Thymus (tissue), 14 donors: ENCODE measurements around the gene TUBE1. TPM values are rescaled to one million over a fixed set of nuclear protein-coding genes. Genes with fewer than 3 reads are reported as not detected.
A peak's percentile ranks its signal among the peaks of the same experiment; 100 is the strongest.

Source experiments
- DNase-seq, 9 donors: peaks; one replicate each; pipeline ENCODE4 v3.0.0-alpha.2; 2013; ENCODE audit warnings: low spot score in 9 of 9, low read depth in 6 of 9, missing footprints in 1 of 9
- H3K27ac ChIP-seq, 2 donors: one replicate each; pipeline ENCODE4 v1.5.1; 2013; ENCODE audit warnings: control low read depth in 1 of 2, low read depth in 1 of 2, low read length in 1 of 2, mild to moderate bottlenecking in 1 of 2, moderate library complexity in 1 of 2
- H3K27me3 ChIP-seq, 2 donors: one replicate each; pipeline ENCODE4 v1.5.1; 2013; ENCODE audit warnings: low read length in 1 of 2; ENCODE audit not compliant: control insufficient read depth in 2 of 2, insufficient read depth in 1 of 2
- H3K36me3 ChIP-seq, 2 donors: one replicate each; pipeline ENCODE4 v1.5.1; 2013; ENCODE audit warnings: low read length in 1 of 2, mild to moderate bottlenecking in 1 of 2, moderate library complexity in 1 of 2; ENCODE audit not compliant: control insufficient read depth in 2 of 2, insufficient read depth in 2 of 2
- H3K4me1 ChIP-seq, 2 donors: one replicate each; pipeline ENCODE4 v1.5.1; 2013; ENCODE audit warnings: low read length in 2 of 2; ENCODE audit not compliant: control insufficient read depth in 2 of 2, insufficient read depth in 2 of 2
- H3K4me3 ChIP-seq, 2 donors: one replicate each; pipeline ENCODE4 v1.5.1; 2013; ENCODE audit warnings: low read length in 2 of 2, control low read depth in 1 of 2, mild to moderate bottlenecking in 1 of 2
- H3K9me3 ChIP-seq, 2 donors: one replicate each; pipeline ENCODE4 v1.5.1; 2013; ENCODE audit warnings: low read length in 1 of 2, mild to moderate bottlenecking in 1 of 2; ENCODE audit not compliant: control insufficient read depth in 2 of 2, insufficient read depth in 1 of 2
- WGBS: extraction: QIAGEN DNeasy Blood & Tissue Kit; methylation state at CpG from one replicate; pipeline ENCODE4 v1.1.7; 2013; 5-methylcytosine and 5-hydroxymethylcytosine counted together
- long read RNA-seq, 10 donors: transcript quantifications; one replicate each; lab custom pipeline, GENCODE V29; 2026
- polyA plus RNA-seq: library from polyadenylated mRNA; stranded (reverse); fragments of 200-250 nt; gene quantifications from one replicate; pipeline ENCODE4 v1.2.3, GENCODE V29; 2013
- total RNA-seq: library from RNA; stranded (reverse); fragments of 120-200 nt; gene quantifications from one replicate; pipeline ENCODE4 v1.2.4, GENCODE V29; 2013
- donor health status: healthy.

The TUBE1 gene
- 14.3 TPM for total RNA-seq
- 24.9 TPM for polyA plus RNA-seq
- long read RNA-seq, donor 1: 0 reads
- long read RNA-seq, donor 2: 0 reads
- long read RNA-seq, donor 3, transcript TUBE1-207 (1 exons, 3,610 nt): major isoform, 6 of 9 reads
- long read RNA-seq, donor 3, partial matches to known transcripts: 0 of 9 reads
- long read RNA-seq, donor 3, other reads (novel, unspliced or antisense): 0 of 9 reads
- long read RNA-seq, donor 4, transcript TUBE1-207 (1 exons, 3,610 nt): major isoform, 5 of 5 reads
- long read RNA-seq, donor 4, partial matches to known transcripts: 0 of 5 reads
- long read RNA-seq, donor 4, other reads (novel, unspliced or antisense): 0 of 5 reads
- long read RNA-seq, donor 5, transcript TUBE1-207 (1 exons, 3,610 nt): major isoform, 6 of 16 reads
- long read RNA-seq, donor 5, partial matches to known transcripts: 5 of 16 reads
- long read RNA-seq, donor 5, other reads (novel, unspliced or antisense): 0 of 16 reads
- long read RNA-seq, donor 6, transcript TUBE1-202 (12 exons, 2,142 nt): major isoform, 5 of 10 reads
- long read RNA-seq, donor 6, partial matches to known transcripts: 0 of 10 reads
- long read RNA-seq, donor 6, other reads (novel, unspliced or antisense): 0 of 10 reads
- long read RNA-seq, donor 7, partial matches to known transcripts: 0 of 2 reads
- long read RNA-seq, donor 7, other reads (novel, unspliced or antisense): 0 of 2 reads
- long read RNA-seq, donor 8, partial matches to known transcripts: 0 of 3 reads
- long read RNA-seq, donor 8, other reads (novel, unspliced or antisense): 0 of 3 reads
- long read RNA-seq, donor 9, partial matches to known transcripts: 0 of 4 reads
- long read RNA-seq, donor 9, other reads (novel, unspliced or antisense): 0 of 4 reads
- long read RNA-seq, donor 10, partial matches to known transcripts: 0 of 5 reads
- long read RNA-seq, donor 10, other reads (novel, unspliced or antisense): 0 of 5 reads

- H3K9me3 ChIP-seq: no peaks in the 10 kb centered on the region
- no peaks in the 10 kb centered on the region for H3K27me3 ChIP-seq
- WGBS: under 1% methylated on average over 60 of the region's 60 CpGs
- H3K27ac ChIP-seq: peak within 1 kb of the TSS; percentile 26 to 73
- H3K36me3 ChIP-seq: peaks cover 0 to 5% of the 10 kb centered on the region in 2 donors
- H3K4me3 ChIP-seq: peak within 1 kb of the TSS; percentile 69 to 86
- peak; percentile 80 to 96 (median 89) for DNase-seq
- H3K4me1 ChIP-seq: peaks cover 0 to 3% of the 10 kb centered on the region in 2 donors
Observed at GRCh38 chr6:112087136-112087911, at the start of gene TUBE1, which contains the start of gene FAM229B. TUBE1 (minus strand) TSS chr6:112087482; CDS start chr6:112087434, 48 bp downstream. FAM229B (plus strand) TSS chr6:112087591; CDS start chr6:112099284, 11,693 bp downstream.

GRCh38 chr6:112130878-112131277, 43.6 kb upstream of the TUBE1 start:
- H3K27me3 ChIP-seq: no peaks in the 10 kb centered on the region
- 92% methylated on average over 3 of the region's 3 CpGs for WGBS
- no peaks in the 10 kb centered on the region for H3K36me3 ChIP-seq
- no peak overlapping the region for H3K27ac ChIP-seq
- H3K9me3 ChIP-seq: no peaks in the 10 kb centered on the region
- H3K4me1 ChIP-seq: no peaks in the 10 kb centered on the region
- no peak for DNase-seq
- no peak overlapping the region for H3K4me3 ChIP-seq

GRCh38 chr6:112128208-112128607, 40.9 kb upstream of the TUBE1 start:
- WGBS: 98% methylated on average over 5 of the region's 5 CpGs
- Histone ChIP-seq H3K4me3 (no peak overlapping the region), H3K27me3 (no peaks in the 10 kb centered on the region), H3K9me3 (no peaks in the 10 kb centered on the region), H3K27ac (no peak overlapping the region), H3K4me1 (no peaks in the 10 kb centered on the region), H3K36me3 (no peaks in the 10 kb centered on the region)
- no peak for DNase-seq

DNA sequence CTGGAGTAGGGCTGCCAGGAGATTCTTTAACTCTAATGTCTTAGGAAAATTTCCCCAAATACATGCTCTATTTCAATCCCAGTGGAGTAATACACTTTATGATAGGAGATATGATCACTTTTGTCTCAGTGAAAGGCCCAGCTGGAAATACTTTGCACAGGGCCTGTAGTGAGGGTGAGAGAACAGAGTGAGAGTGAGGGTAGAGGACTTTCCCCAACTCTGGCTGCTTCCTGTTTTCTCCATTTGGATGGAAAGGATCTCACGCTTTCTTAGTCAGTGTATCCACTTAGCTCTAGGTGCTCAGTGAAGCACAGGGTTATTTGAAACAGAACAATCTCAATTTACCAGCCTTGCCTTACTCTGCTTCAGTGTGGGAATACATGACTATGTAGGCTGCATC, 36.7 kb upstream of the TUBE1 start:
- Histone ChIP-seq H3K27ac (no peak overlapping the region), H3K4me1 (no peaks in the 10 kb centered on the region), H3K9me3 (no peaks in the 10 kb centered on the region), H3K27me3 (no peaks in the 10 kb centered on the region), H3K4me3 (no peak overlapping the region), H3K36me3 (no peaks in the 10 kb centered on the region)
- DNase-seq: no peak
- 96% methylated on average over 1 of the region's 1 CpG for WGBS

DNA sequence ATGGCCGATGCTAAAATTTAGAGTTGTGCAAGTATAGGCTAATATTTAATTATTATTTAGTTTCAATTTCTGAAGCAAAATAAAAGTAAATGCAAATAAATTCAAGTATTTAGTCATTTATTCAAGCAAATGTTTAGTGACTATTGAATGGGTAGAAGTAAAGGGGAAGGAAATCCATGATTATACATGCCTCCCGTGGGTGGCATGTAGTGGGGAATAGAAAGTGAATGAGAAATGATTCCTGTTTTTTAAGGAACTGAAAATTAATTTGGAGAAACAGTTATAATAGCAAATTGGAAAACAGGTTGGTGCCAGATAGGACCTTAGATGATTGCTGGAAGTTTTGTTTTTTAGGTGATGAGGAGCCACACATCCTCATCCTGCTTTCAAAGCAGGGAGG, 35.5 kb upstream of the TUBE1 start:
- H3K4me3 ChIP-seq: no peak overlapping the region
- H3K27me3 ChIP-seq: no peaks in the 10 kb centered on the region
- no peak for DNase-seq
- H3K9me3 ChIP-seq: no peaks in the 10 kb centered on the region
- WGBS: 76% methylated on average over 2 of the region's 2 CpGs
- H3K27ac ChIP-seq: no peak overlapping the region
- no peaks in the 10 kb centered on the region for H3K4me1 ChIP-seq
- no peaks in the 10 kb centered on the region for H3K36me3 ChIP-seq

DNA sequence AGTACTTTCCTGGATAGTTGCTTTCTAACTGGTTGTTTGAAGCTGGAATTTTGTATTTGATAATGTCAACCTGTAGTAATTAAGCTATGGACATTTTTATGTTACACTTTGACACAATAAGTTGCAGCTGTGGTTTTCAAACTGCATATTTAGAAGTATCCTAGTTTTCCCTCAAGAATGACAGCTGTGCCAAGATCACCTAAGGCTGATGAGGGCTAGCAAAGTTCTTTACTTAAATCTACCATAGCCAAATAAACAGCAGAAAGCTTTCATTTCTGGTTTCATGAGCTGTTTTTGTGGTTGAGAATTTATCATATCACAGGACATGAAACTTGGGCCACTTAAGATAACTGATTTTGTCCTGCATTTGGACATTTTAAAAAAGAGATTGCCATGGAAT, 30.8 kb upstream of the TUBE1 start:
- no peak for DNase-seq
- Histone ChIP-seq H3K36me3 (no peaks in the 10 kb centered on the region), H3K4me1 (no peaks in the 10 kb centered on the region), H3K27ac (no peak overlapping the region), H3K4me3 (no peak overlapping the region), H3K9me3 (no peaks in the 10 kb centered on the region), H3K27me3 (no peaks in the 10 kb centered on the region)

DNA sequence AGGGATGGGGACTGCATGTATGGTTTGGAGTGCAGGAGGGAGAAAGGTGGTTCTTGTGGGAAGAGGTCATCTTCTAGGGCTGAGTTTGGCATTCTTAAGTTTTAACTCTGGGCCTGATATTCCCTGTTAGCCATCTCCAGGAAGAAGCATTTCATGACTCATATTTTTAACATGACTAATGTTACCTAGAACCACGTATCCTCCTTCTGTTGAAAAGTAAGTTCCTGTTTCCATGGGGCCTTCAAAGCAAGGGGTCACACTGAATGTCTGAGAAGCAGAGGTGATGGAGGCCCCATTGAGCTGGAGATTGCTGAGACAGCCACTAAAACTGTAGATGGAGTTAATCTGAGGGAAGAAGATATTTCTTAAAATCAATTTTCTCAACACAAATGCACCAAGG, 30.3 kb upstream of the TUBE1 start:
- H3K4me3 ChIP-seq: no peak overlapping the region
- H3K27ac ChIP-seq: no peak overlapping the region
- H3K9me3 ChIP-seq: no peaks in the 10 kb centered on the region
- H3K27me3 ChIP-seq: no peaks in the 10 kb centered on the region
- whole genome bisulfite sequencing: 83% methylated on average over 1 of the region's 1 CpG
- no peaks in the 10 kb centered on the region for H3K4me1 ChIP-seq
- no peak for DNase-seq
- no peaks in the 10 kb centered on the region for H3K36me3 ChIP-seq

DNA sequence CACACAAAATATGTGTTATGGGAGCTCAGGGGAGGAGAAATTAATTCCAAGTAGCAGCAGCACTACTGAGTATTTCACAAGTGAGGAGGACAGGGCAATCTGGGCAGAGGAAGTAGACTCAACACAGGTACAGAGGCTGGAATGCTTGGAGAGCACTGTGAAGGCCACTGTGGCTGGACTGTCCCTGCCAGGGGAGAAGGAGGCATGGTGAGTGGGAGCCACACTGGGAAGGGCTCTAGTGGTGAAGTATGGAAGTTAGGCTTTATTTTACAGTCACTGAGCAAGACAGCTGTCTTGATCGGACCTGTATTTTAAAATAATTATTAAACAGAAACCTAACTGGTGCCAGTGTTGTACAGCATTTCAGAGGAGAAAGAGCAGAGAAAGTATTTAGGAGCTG, 28.9 kb upstream of the TUBE1 start:
- Histone ChIP-seq H3K4me3 (no peak overlapping the region), H3K4me1 (no peaks in the 10 kb centered on the region), H3K9me3 (no peaks in the 10 kb centered on the region), H3K36me3 (no peaks in the 10 kb centered on the region), H3K27ac (no peak overlapping the region), H3K27me3 (no peaks in the 10 kb centered on the region)
- no peak for DNase-seq
- WGBS: 98% methylated on average over 1 of the region's 1 CpG
